ENCODE data around the gene TRAPPC4. TPM values are rescaled to one million over a fixed set of nuclear protein-coding genes. Genes with fewer than 3 reads are reported as not detected.
"Not testable (repeated sequence)": the region's sequence is repeated elsewhere in the genome, so short reads cannot be mapped to it uniquely, and the experiment has no call there.

The TRAPPC4 gene
- total RNA-seq, 1 donor from 2014 or later, result 60.1 TPM

- Mint-ChIP-seq H3K4me1 (peaks cover 47% of the 10 kb centered on the region), H3K27me3 (no peaks in the 10 kb centered on the region), H3K4me3 (peak overlapping the region; percentile 96), H3K9me3 (no peaks in the 10 kb centered on the region), H3K36me3 (ENCODE audit: low read depth) (peaks cover 54% of the 10 kb centered on the region), H3K27ac (peak overlapping the region; percentile 95)
- ATAC-seq (ENCODE audit: low read depth), result peak; percentile 0
- intact Hi-C loops (cut with micrococcal nuclease), result loop anchor here (2.0 to 10.0 kb wide), 3 partner anchors 62 to 264 kb away; partner anchors contain the start of genes CENATAC and DDX6
- TF ChIP-seq, protein P1, sequence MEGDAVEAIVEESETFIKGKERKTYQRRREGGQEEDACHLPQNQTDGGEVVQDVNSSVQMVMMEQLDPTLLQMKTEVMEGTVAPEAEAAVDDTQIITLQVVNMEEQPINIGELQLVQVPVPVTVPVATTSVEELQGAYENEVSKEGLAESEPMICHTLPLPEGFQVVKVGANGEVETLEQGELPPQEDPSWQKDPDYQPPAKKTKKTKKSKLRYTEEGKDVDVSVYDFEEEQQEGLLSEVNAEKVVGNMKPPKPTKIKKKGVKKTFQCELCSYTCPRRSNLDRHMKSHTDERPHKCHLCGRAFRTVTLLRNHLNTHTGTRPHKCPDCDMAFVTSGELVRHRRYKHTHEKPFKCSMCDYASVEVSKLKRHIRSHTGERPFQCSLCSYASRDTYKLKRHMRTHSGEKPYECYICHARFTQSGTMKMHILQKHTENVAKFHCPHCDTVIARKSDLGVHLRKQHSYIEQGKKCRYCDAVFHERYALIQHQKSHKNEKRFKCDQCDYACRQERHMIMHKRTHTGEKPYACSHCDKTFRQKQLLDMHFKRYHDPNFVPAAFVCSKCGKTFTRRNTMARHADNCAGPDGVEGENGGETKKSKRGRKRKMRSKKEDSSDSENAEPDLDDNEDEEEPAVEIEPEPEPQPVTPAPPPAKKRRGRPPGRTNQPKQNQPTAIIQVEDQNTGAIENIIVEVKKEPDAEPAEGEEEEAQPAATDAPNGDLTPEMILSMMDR (IDR thresholded peaks at IDR 0.05), result no peak
- ChIA-PET POLR2A (interaction anchor here (0.7 to 4.7 kb wide), 15 partner anchors 11 to 265 kb away, joined by 3 to 62 read pairs (median 7); partner anchors contain the start of genes C2CD2L, CBL, CENATAC and DPAGT1), CTCF (interaction anchor here (0.7 to 2.1 kb wide), 3 partner anchors 11 to 46 kb away, joined by 3 to 9 read pairs (median 4); partner anchors contain the start of genes HMBS and VPS11)
- no peak for DNase-seq
Observed at GRCh38 chr11:119056421-119056999, 37.9 kb downstream of the TRAPPC4 start.

DNA sequence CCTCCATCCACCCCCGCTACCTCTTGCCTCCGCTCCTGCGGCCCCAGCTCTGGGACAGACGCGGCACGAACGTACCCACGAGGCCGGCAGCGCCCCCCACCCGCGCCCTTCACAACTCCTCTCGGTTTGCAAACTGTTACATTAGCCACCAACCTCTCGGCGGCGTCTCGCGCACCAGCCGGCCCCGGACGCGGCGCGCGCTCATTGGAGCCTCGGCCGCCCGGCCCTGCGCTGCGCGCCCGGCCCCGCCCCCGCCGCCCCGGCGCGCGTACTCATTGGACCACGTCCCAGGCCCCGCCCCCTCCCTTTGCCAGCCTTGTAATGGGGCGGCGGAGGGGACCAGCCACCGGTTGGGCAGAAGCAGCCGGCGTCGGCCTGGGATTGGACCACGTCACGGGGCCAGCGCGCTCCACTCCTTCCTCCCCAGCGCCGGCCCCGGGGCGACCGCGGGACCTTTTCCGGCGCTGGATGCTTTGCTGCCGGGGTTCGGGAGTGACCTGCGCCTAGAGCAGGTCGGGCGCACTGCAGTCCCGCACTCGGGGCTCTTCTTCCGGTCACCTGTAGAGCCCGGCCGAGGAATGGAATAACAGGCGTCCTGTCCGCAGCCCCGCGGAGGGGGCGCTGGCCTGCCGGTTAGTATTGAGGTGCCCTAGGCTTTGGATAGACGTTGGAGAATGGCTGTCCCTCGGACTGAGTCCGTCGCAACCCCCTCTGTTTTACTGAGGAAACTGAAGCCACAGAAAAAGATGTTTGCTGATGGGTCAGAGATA is 38.6 kb downstream of the TRAPPC4 start, which contains the start of gene HYOU1:
Gene HYOU1, minus strand, starts transcription at position 206 of the 770 bp plus-strand sequence. CDS start 1,045 bp downstream, outside the sequence.
- Mint-ChIP-seq H3K9me3 (no peaks in the 10 kb centered on the region), H3K27me3 (no peaks in the 10 kb centered on the region), H3K36me3 (ENCODE audit: low read depth) (peaks cover 48% of the 10 kb centered on the region), H3K27ac (peak within 1 kb of the TSS; percentile 95), H3K4me1 (peaks cover 40% of the 10 kb centered on the region), H3K4me3 (peak within 1 kb of the TSS; percentile 96)
- TF ChIP-seq, protein P1 (IDR thresholded peaks at IDR 0.05), result no peak
- intact Hi-C loops (cut with micrococcal nuclease), result loop anchor here (1.0 to 10.0 kb wide), 9 partner anchors 10 to 265 kb away; partner anchors contain the start of genes CENATAC, DDX6, HINFP and RPS25
- CTCF ChIA-PET, result interaction anchor here (0.7 to 2.1 kb wide), 3 partner anchors 10 to 45 kb away, joined by 3 to 9 read pairs (median 4); partner anchors contain the start of genes HMBS and VPS11
- POLR2A ChIA-PET, result interaction anchor here (0.7 to 4.7 kb wide), 20 partner anchors 10 to 264 kb away, joined by 3 to 62 read pairs (median 6); partner anchors contain the start of genes C2CD2L, CBL, CENATAC and DPAGT1
- DNase-seq (peak; percentile 97), ATAC-seq (ENCODE audit: low read depth) (peak; percentile 94)

GRCh38 chr11:119059128-119059527 is 40.6 kb downstream of the TRAPPC4 start:
- CTCF ChIA-PET; H3K27me3 Mint-ChIP-seq; H3K9me3 Mint-ChIP-seq; ATAC-seq (ENCODE audit: low read depth); H3K4me3 Mint-ChIP-seq; DNase-seq; H3K27ac Mint-ChIP-seq: not testable (repeated sequence)
- Mint-ChIP-seq H3K4me1 (peaks cover 31% of the 10 kb centered on the region), H3K36me3 (ENCODE audit: low read depth) (peaks cover 29% of the 10 kb centered on the region)
- intact Hi-C loops (cut with micrococcal nuclease), result loop anchor here (5.0 to 10.0 kb wide), 2 partner anchors 64 to 267 kb away; partner anchors contain the start of genes CENATAC and DDX6
- POLR2A ChIA-PET, result interaction anchor here (1.1 kb wide), 1 partner anchor 9 kb away, joined by 3 read pairs; the partner anchor contains the start of gene VPS11

GRCh38 chr11:119061256-119061655 is 42.7 kb downstream of the TRAPPC4 start:
- intact Hi-C loops (cut with micrococcal nuclease), result no loop called here
- Mint-ChIP-seq H3K4me3 (no peak overlapping the region), H3K36me3 (ENCODE audit: low read depth) (peaks cover 7% of the 10 kb centered on the region), H3K27me3 (no peaks in the 10 kb centered on the region), H3K27ac (no peak overlapping the region), H3K9me3 (no peaks in the 10 kb centered on the region), H3K4me1 (peaks cover 25% of the 10 kb centered on the region)
- no peak for ATAC-seq (ENCODE audit: low read depth)
- ChIA-PET CTCF (no interaction called here), POLR2A (interaction anchor here (0.6 to 1.6 kb wide), 4 partner anchors 33 to 48 kb away, joined by 3 to 10 read pairs (median 4); partner anchors contain the start of genes RPS25 and TRAPPC4)
- DNase-seq, result no peak
- TF ChIP-seq, protein P1 (IDR thresholded peaks at IDR 0.05), result no peak

- no peaks in the 10 kb centered on the region for H3K9me3 Mint-ChIP-seq
- no peak for ATAC-seq (ENCODE audit: low read depth)
Observed at GRCh38 chr11:119062779-119063178, 44.2 kb downstream of the TRAPPC4 start.

More at GRCh38 chr11:119062779-119063178, 44.2 kb downstream of the TRAPPC4 start:
- H3K27me3 Mint-ChIP-seq, result no peaks in the 10 kb centered on the region
- H3K27ac Mint-ChIP-seq, result no peak overlapping the region
- peaks cover 31% of the 10 kb centered on the region for H3K4me1 Mint-ChIP-seq
- POLR2A ChIA-PET, result interaction anchor here (1.6 kb wide), 1 partner anchor 44 kb away, joined by 4 read pairs; the partner anchor contains the start of genes RPS25 and TRAPPC4
- H3K4me3 Mint-ChIP-seq, result no peak overlapping the region
- TF ChIP-seq, protein P1 (IDR thresholded peaks at IDR 0.05), result no peak
- intact Hi-C loops (cut with micrococcal nuclease), result no loop called here
- peaks cover 7% of the 10 kb centered on the region for H3K36me3 Mint-ChIP-seq (ENCODE audit: low read depth)
- CTCF ChIA-PET, result interaction anchor here (0.6 kb wide), 1 partner anchor 273 kb away, joined by 3 read pairs; no protein-coding TSS in a partner anchor
- no peak for DNase-seq

All from activated B cell treated with CpG ODN at 0.5 μM for 24 hours (primary cell).